ENCODE data around the gene MAD1L1.

- TF ChIP-seq CTCF (IDR thresholded peaks at IDR 0.05 in 2 of 3, conservative IDR thresholded peaks at IDR 0.05 in 1 of 3; ENCODE audit: borderline replicate concordance in 1 of 3, insufficient read depth in 1 of 3, low read depth in 2 of 3, low read length in 2 of 3) (no peak), RAD21 (IDR thresholded peaks at IDR 0.05; ENCODE audit: low read depth) (no peak), POLR2A (IDR thresholded peaks at IDR 0.05; ENCODE audit: borderline replicate concordance, extremely low read depth, insufficient read depth, insufficient read length) (no peak), EGR1 (IDR thresholded peaks at IDR 0.05; ENCODE audit: low read depth) (no peak), YY1 (IDR thresholded peaks at IDR 0.05; ENCODE audit: extremely low read depth, insufficient replicate concordance, low read depth, low read length) (no peak), POLR2AphosphoS5 (IDR thresholded peaks at IDR 0.05; ENCODE audit: low read depth, low read length) (no peak), EZH2 (IDR thresholded peaks at IDR 0.05) (no peak), JUND (IDR thresholded peaks at IDR 0.05) (no peak), TCF7L2 (IDR thresholded peaks at IDR 0.05; ENCODE audit: borderline replicate concordance, extremely low read depth, insufficient read depth, insufficient read length) (no peak)
- TF ChIP-seq, protein P1, sequence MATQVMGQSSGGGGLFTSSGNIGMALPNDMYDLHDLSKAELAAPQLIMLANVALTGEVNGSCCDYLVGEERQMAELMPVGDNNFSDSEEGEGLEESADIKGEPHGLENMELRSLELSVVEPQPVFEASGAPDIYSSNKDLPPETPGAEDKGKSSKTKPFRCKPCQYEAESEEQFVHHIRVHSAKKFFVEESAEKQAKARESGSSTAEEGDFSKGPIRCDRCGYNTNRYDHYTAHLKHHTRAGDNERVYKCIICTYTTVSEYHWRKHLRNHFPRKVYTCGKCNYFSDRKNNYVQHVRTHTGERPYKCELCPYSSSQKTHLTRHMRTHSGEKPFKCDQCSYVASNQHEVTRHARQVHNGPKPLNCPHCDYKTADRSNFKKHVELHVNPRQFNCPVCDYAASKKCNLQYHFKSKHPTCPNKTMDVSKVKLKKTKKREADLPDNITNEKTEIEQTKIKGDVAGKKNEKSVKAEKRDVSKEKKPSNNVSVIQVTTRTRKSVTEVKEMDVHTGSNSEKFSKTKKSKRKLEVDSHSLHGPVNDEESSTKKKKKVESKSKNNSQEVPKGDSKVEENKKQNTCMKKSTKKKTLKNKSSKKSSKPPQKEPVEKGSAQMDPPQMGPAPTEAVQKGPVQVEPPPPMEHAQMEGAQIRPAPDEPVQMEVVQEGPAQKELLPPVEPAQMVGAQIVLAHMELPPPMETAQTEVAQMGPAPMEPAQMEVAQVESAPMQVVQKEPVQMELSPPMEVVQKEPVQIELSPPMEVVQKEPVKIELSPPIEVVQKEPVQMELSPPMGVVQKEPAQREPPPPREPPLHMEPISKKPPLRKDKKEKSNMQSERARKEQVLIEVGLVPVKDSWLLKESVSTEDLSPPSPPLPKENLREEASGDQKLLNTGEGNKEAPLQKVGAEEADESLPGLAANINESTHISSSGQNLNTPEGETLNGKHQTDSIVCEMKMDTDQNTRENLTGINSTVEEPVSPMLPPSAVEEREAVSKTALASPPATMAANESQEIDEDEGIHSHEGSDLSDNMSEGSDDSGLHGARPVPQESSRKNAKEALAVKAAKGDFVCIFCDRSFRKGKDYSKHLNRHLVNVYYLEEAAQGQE (IDR thresholded peaks at IDR 0.05; ENCODE audit: low read depth): no peak
- TF ChIP-seq, protein P2, sequence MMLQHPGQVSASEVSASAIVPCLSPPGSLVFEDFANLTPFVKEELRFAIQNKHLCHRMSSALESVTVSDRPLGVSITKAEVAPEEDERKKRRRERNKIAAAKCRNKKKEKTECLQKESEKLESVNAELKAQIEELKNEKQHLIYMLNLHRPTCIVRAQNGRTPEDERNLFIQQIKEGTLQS (IDR thresholded peaks at IDR 0.05): no peak
These were observed 265.0 kb downstream of the MAD1L1 start for GRCh38 chr7:1967512-1968396.
